ENCODE data around the gene FAM111A.

- TF ChIP-seq CTCF (IDR thresholded peaks at IDR 0.05; ENCODE audit: extremely low read depth in 1 of 2, insufficient read depth in 1 of 2, low read depth in 1 of 2, low read length in 2 of 2): no peak
- no peak for TF ChIP-seq EZH2 (IDR thresholded peaks at IDR 0.05; ENCODE audit: borderline replicate concordance, low read depth, low read length, severe bottlenecking)
- TF ChIP-seq POLR2A (IDR thresholded peaks at IDR 0.05; ENCODE audit: low read depth, low read length): no peak
- no peak for TF ChIP-seq JUN (IDR thresholded peaks at IDR 0.05; ENCODE audit: borderline replicate concordance, insufficient read depth, insufficient read length, low read depth)
Observed at GRCh38 chr11:59119826-59120225, 22.8 kb upstream of the FAM111A start.

Measured in endothelial cell of umbilical vein (primary cell).